NOMO-1 (cell line): Measurements from ENCODE around the gene ECE1.

ENCODE experiments used
- DNase-seq, 2 experiments: peaks; one replicate each; lab custom pipeline; 2025; ENCODE audit not compliant: unreplicated experiment in 2 of 2; lab: John Stamatoyannopoulos, UW

ECE1 gene

DNA sequence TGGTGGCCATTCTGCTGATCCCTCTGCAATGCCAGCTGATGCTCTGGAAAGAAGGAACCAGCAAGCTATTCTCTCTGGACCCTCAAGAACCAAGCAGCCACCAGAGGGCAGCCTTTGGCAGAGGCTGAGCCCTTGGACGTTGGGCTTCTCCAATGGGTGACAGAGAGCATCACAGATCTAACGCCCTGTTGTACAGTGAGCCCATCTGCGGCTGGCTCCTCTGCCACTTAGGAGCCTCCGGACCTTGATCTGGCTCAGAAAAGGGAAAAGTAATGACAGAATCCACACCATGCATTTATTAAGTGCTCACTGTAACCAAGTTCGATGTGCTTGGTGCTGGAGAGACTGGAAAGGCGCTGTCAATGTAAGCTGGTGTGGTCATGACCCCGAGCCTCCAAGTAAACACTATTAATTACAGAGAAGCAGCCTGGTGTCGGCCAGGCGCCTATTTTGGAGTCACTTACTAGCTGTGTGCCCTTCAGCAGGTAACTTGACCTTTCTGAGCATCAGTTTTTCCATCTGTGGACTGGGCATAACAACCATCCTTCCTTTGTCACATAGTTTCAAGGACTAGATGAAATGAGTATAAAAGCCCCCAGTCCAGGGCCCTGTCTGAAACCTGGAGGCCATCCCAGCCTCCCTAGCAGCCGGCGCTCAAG lies 34.9 kb downstream of the ECE1 start:
- peak; percentile 71 to 73 for DNase-seq

DNA sequence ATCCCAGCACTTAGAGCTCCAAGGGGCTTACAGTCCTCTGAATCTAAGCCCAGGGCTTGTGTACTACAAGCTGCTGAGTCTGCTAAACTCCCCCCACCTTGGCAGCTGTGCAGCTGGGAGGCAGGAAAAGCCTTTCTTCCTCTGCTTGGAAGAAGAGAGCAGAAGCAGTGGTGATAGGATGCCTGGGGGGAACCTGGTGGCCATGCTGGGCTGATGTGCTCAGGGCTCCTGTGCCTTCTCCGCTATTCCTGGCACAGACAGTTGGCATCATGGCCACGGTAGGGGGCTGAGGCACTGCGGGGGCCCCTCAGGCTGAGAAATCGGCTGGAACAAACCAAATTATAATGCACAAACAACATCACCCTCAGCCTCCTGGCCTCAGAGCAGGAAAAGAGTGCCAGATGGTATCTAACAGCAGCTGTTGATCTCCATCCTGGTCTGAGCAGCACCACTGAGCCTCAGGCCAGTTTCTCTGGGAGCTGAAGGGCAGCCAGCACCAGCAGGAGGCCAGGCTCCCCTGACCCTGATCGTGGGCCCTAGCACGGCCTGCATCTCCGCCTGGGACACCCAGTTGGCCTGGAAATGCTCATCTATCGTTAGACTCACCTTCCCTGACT lies 35.8 kb downstream of the ECE1 start:
- DNase-seq: no peak

DNA sequence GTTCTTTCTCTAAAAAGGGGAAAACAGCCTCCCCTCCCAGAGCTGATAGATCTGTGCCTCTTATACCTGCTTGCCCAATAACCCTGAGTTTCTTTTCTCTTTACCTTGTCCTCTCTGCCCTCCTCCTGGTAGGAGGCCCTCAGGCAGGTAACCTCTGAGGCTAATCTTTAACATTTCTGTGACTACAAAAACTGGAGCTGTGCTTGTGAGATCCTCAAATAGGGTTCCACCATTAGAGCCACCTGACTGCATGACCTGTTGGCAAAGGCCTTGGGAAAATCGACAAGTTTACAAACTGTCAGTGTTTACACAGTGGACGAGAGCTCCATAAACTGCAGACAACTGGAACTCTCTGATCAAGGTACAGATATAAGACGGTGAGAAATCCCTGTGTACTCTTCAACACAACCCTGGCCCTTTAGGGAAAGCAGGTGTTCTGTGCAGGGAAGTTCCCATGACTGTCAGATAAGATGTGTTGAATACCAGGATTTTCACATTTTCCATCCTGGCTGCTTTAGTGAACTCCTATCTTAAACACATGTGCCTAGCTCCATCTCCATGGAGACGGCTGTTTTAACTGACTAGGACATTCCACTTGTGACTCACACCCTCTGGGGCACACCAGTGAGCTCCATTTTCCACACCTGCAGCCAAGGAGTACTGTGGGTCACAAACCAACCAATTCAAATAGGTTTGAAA lies 38.3 kb downstream of the ECE1 start:
- DNase-seq: no peak

DNA sequence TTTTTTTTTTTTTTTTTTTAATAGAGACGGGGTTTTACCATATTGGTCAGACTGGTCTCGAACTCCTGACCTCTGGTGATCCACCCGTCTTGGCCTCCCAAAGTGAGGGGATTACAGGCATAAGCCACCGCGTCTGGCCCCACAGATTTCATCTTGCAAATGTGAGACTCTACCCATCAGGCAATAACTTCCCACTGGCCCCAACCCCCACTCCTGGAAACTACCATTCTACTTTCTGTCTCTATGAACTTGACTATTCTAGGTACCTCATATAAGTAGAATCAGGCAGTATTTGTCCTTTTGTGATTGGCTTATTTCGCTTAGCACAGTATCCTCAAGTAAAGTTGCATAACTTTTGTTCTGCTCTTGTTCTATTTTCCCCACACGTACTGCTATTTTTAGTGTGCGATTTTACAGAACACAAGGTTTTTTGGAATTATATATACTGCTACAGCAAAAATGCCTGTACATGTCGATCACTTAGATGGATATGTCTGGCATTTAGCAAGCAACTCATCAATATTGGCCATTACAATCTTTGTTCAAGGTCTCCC lies 40.2 kb downstream of the ECE1 start:
- no peak for DNase-seq

DNA sequence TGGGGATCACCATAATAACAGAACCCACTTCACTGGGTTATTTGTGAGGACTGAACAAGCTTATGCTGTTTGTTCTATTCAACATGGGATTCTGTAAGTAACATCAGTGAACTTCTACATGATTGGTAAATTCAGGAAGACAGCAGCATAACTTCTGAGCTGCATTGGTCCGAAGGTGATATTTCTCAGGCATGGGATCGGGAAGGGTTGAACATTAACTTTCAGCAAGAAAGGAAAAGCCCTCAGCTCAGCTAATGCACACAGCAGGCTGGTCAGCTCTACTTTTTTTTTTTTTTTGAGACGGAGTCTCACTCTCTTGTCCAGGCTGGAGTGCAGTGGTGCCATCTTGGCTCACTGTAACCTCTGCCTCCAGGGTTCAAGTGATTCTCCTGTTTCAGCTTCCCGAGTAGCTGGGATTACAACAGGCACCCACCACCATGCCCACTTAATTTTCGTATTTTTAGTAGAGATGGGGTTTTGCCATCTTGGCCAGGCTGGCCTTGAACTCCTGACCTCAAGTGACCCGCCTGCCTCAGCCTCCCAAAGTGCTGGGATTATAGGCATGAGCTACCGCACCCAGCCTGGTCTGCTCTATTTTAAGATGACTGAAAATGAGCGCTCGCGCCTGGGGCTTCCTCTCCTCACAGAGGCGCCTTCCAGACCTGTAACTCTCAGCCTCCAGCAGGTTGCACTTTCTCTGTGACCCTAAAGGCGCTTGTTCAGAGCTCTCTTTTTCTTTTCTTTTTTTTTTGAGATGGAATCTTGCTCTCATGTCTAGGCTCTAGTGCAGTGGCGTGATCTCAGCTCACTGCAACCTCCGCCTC lies 42.2 kb downstream of the ECE1 start:
- no peak for DNase-seq

DNA sequence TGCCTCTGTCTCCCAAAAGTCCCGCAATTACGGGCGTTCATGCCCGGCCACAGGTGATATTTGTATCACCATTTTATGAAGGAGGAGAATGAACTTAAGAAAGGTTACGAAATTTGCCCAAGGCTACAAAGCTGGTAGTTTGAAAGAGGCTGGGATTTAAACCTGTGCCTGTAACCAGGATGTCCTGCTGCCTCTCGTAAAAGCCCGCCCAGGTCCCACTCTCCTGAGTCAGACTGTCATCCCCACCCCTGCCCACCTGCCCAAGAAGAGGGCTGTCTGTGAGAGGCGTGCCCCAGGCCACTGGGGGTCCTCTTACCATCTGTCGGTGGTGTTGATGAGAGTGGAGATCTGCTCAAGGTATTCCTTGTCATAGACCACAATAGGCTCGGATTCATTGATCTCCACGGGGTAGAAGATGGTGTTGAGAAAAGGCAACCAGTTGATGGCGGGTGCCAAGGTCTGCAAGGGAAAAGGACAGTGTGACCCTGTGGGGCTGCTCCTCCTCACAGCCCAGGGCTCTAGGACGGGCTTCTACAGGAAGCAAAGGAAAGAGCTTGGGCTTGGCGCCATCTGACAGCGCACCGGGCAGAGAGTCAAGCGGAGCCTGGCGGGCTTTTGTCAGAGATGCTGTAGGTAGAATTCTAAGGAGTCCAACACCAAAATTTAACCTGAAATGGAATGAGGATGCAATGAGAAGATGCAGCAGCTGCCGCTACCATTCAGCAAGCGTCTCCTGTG lies 43.2 kb downstream of the ECE1 start:
- no peak for DNase-seq

DNA sequence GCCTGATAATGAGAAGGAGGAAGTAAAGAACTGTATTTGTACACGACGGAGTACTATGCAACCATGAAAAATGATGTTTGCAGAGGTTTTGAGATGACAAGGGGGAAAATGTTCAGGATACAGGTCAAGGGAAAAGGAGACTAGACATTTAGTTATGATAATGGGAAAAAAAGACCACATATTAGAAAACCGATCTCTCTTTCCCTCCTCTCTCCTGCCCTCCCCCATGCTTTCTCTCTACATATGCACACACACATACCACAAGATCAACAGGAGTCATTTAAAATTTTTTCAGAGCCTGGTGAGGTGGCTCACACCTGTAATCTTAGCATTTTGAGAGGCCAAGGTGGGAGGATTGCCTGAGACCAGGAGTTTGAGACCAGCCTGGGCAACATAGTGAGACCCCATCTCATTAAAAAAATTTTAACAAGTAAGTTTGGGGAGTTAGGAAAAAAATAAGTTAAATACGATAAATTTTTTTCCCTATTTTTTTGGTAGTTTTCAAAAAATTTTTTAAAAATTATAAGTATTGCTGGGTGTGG lies 44.5 kb downstream of the ECE1 start:
- no peak for DNase-seq

DNA sequence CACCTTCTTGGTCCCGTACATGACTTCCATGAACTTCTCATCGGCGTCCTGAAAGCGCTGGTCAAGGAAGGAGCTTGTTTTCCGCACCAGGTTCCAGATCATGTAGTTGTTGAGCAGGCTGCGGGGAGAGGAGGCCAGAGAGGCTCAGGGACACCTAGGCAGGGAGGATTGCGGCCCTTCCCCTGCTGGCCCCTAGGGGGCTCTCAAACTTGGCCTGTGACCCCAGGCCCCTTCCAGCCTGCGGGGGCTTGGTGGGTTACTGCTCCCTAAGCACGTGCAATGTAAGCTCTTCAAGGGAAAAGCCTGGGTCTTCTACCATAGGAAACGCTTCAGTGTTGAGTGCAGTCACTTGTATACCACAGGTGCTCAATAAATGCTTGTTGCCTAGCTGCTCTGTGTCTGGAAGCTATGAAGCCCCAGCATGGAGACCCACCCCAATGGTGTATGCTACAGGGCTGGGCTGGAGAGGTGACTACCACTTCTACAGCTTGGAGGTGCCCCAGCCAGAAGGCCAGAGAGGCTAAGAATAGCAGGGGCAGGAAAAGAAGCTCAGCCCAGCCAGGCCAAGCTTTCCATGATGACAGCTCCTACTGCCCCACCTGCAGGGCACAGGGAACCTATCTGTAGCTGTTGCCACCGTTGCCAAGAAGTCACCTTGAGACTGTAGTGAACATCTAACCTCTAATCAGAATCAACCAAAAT lies 45.1 kb downstream of the ECE1 start:
- DNase-seq: no peak

DNA sequence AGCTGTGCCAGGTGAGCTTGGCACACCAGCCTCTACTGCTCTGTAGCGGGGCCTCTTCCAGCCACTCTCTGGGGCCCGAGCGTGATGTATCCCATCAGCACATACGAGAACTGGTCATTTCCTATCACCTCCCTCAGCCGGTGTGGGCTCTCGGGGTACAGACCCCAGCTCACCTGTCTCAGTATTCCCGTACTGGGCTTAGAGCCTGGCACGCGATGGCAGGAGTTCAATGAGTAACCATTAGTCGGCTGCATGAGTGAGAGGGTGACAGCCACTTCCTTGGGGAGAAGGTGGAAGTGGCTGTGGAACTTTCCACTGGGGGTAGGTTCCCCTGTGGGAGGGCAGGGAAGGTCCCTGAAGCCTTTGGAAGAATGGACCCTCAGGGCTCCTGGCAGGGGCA lies 46.1 kb downstream of the ECE1 start:
- no peak for DNase-seq

DNA sequence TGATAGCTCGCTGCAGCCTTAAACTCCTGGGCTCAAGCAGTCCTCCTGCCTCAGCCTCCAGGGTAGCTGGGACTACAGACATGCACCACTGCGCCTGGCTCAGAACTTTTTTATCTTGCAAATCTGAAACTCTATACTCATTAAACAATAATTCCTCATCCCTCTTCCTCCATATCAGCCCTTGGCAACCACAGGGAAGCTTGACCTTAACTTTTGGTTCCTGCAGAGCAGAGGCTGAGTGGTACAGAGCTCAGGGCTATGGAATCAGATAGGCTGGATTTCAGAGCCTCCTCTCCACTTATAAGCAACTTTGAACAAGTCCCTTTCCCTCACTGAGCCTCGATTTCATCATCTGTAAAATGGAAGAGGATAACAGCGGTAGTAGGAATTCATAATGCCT lies 47.4 kb downstream of the ECE1 start:
- no peak for DNase-seq

DNA sequence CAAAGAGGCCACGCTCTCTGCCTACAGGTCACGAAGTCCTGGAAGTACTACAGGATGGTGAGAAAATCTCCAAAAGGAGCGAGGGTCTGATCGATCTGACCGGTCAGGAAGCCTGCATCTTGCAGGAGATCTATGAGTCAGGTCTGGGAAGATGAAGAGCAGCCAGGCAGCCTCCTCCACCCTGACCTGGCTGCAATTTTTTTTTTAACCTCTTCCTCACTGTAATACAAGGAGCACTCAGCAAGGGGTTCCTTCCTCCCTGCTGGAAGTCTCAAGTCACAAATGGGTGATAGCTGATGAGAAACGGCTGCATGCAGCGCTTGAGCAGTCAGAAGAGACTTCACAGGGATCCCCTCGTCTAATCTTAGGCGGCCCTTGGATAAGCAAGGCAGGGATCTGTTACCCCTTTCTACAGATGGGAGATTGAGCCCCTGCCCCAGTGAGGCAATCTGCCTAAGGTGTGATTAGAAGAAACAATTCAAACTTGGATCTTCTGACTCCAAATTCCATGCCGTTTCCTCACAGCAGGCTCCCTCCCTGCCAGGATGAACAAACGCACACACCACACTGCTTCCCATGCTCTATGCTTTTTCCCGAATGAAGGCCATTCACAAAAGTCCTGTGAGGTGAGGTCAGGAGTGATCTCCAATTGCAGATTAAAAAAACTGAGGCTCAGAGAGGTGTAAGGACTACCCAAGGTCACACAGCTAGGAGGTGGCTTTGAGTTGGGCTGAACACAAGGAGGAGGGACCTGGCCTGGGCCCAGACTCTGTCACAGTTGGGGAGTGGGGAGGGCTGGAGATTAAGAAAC lies 48.3 kb downstream of the ECE1 start:
- no peak for DNase-seq

DNA sequence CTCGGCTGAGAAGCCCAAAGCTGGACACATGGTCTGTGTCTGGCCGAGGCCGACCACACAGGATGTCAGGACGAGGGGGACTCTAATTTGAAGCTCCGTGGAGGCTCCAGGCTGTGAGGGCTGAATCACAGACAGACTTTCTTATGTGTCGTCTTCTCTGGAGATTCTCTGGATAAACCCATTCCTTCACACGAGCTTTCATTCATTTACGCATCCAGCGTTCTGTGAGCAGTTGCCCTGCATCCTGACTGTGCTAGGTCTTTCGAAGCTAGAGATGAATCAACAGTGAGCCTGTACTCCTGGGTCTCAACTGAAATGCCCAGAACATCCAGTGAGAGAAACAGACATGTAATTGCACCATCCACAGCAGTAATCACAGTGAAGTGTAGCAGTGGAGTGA lies 49.6 kb downstream of the ECE1 start:
- DNase-seq: no peak

DNA sequence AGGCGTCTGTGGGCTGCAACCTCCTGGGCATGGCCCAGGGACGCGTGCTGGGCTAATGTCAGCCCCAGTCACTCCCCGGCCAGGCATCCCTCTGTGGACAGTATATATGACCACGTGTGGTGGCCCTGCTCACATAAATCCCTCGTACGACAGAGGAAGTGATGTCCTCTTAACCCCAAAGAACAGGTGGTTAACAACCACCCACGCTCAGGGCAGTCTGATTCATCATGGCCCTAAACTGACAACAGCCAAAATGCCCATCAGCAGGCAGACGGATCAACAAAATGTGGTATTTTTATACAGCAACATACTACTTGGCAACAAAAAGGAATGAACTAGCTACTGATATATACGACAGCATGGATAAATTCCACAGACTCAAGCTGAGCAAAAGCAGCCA lies 51.0 kb downstream of the ECE1 start:
- DNase-seq: no peak

DNA sequence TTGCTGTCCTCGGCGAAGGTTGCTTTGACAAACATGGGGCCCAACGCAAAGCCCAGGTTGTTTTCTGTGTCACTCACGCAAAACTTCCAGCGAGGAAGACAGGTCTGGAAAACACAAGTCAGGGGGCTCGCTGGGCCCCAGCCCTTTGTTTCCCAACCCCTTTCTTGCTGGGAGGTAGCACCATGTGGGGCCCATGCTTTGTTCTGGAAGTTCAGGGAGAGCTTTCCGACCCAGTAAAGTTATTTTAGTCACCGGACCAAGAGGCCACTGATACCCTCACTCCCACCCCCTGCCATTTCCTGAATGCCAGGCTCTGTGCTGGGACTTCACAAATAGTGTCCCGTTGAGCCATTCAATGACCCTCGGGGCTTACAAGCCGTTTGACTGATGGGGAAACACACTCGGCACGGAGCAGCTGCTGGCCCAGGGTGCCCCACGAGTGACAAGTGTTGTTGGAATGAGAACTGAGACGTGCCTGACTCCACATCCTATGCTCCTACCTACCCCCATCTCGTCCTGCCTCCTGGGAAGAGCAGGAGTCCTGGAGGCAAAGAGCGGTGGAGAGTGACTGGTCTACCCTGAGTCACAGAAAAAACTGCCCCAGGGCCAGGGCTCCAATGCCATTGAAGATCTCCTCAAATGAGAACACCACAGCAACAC lies 52.0 kb downstream of the ECE1 start:
- no peak for DNase-seq

DNA sequence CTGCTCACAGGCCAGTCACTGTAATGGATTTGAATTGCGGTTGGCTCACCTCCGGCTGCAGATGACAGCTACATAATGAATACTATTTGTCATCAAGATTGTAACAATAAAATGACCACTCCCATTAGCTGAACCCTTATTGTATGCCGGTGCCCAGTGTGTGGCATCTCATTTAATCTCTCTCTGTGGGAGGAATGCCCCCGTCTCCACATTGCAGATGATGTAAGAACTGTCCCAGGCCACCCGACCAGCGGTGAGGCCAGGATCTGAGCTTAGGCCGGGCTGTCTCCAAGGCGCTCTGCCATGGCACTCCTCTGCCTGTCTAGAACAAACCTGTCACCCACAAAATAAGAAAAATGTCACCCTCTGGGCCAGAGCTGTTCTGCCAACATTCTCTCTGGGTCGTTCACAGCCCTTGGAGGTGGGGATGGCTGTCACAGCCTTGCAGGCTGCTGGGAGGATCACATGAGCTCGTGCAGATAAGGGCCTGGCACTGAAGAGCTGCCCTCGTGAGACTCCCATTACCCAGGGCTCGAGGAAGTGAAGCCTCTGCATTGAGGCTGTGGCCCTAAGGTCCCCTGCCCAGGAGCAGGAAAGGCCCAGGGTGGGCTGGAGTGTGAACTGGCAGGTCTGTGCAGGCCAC lies 52.7 kb downstream of the ECE1 start:
- no peak for DNase-seq

DNA sequence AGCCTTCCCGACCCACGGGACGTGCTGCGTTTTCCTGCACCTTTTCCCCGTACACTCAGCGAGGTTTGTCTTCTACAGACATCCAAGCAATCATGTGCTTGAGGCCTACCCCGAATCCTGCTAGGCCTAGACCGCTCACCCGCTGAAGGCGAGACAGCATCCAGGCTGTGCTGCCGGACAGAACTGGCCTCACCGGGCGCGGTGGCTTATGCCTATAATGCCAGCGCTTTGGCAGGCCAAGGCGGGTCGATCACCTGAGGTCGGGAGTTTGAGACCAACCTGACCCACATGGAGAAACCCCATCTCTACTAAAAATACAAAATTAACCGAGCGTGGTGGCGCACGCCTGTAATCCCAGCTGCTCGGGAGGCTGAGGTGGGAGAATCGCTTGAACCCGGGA lies 54.1 kb downstream of the ECE1 start:
- no peak for DNase-seq

DNA sequence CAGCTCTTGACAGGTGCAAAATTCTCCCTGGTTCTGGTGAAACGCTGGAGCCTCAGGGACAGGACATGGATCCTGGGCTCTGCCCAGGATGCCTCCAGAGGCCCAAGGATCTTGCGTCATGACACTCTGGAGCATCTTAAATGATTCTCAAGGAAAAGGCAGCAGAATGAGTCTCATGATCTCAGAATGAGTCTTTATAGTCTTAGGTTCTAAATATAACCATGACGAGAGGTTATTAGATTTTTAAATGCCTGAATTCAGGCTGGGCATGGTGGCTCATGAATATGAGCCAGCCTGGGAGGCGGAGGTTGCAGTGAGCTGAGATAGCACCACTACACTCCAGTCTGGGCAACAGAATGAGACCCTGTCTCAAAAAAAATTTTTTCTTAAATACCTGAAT lies 55.5 kb downstream of the ECE1 start:
- no peak for DNase-seq

DNA sequence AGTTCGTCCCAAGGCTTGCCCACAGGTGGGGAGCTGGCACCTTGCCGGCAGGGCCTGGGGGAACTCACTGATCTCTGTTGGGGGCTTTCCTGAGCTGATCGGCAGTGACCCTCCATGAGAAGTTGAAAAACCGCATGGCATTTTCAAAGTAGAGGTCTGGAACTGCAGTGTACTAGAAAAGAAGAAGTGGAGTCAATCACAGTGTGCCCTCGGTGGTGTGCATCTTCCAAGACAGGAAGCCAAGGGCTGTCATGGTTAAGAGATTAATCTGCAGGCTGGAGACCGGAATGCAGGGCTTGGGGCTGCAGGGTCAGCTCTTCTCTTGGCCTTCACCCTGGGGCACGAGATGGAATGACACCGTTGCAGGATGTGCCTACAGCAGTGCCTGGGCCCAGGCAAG lies 56.8 kb downstream of the ECE1 start:
- DNase-seq: peak in 1 of 2 experiments; percentile 9
